H1 (cell line): ENCODE data around the gene PLK3. TPM values are rescaled to one million over a fixed set of nuclear protein-coding genes. Genes with fewer than 3 reads are reported as not detected.

Experiments used
- CTCF ChIA-PET: fragments of 300-600 bp; sonication (Branson Sonifier 250); formaldehyde crosslinking; loops from one replicate; lab custom pipeline; 2021; ENCODE audit not compliant: partially characterized antibody; lab: Charles Lee
- POLR2A ChIA-PET: fragments of 300-600 bp; sonication (Branson Sonifier 250); formaldehyde crosslinking; loops from one replicate; lab custom pipeline; 2021; ENCODE audit warnings: inconsistent platforms; ENCODE audit not compliant: partially characterized antibody; lab: Charles Lee
- DNase-seq, 2 experiments: peaks; one replicate each; pipeline versions ENCODE4 v3.0.0 to v3.0.0-alpha.2; 2010 to 2022; ENCODE audit warnings: low spot score in 2 of 2, low read depth in 1 of 2, mixed read lengths in 1 of 2
- FAIRE-seq: peaks from 2 replicates; lab custom pipeline; 2011; peaks lifted over from hg19 to GRCh38; lab: Jason Lieb, UNC
- H2AFZ ChIP-seq: 2 replicates; pipeline ENCODE4 v1.8.1; 2012; ENCODE audit warnings: low read length, inconsistent platforms
- H2AK5ac ChIP-seq: 2 replicates; pipeline ENCODE4 v1.6.1; 2013; ENCODE audit warnings: low read depth, low read length
- H2BK120ac ChIP-seq: replicated peaks from 2 replicates; pipeline ENCODE3; 2013; ENCODE audit warnings: low read depth, low read length, inconsistent platforms
- H2BK12ac ChIP-seq: 2 replicates; pipeline ENCODE4 v1.6.1; 2013; ENCODE audit warnings: low read depth, low read length
- H2BK15ac ChIP-seq: 2 replicates; pipeline ENCODE4 v1.6.1; 2013; ENCODE audit warnings: low read length
- H2BK20ac ChIP-seq: 2 replicates; pipeline ENCODE4 v1.6.1; 2013; ENCODE audit warnings: low read length
- H2BK5ac ChIP-seq: 2 replicates; pipeline ENCODE4 v1.6.1; 2013; ENCODE audit warnings: low read depth, low read length
- H3K14ac ChIP-seq: 2 replicates; pipeline ENCODE4 v1.6.1; 2013; ENCODE audit warnings: inconsistent platforms; ENCODE audit not compliant: insufficient read length
- H3K18ac ChIP-seq: 2 replicates; pipeline ENCODE4 v1.6.1; 2013; ENCODE audit warnings: low read length; ENCODE audit errors: extremely low read depth
- H3K23ac ChIP-seq: 2 replicates; pipeline ENCODE4 v1.6.1; 2013; ENCODE audit warnings: inconsistent platforms; ENCODE audit not compliant: insufficient read length
- H3K23me2 ChIP-seq: 2 replicates; pipeline ENCODE4 v1.6.1; 2013; ENCODE audit warnings: low read depth, low read length
- H3K27ac ChIP-seq: 2 replicates; pipeline ENCODE4 v1.6.1; 2011; ENCODE audit warnings: low read depth, low read length, inconsistent platforms
- H3K27me3 ChIP-seq, 4 experiments: replicated peaks in 1 of 4; 1 replicate in 1 of 4; 2 replicates in 3 of 4; pipeline versions ENCODE4 v1.6.1 to v1.8.1; 2011 to 2013; ENCODE audit warnings: low read length in 3 of 4, mild to moderate bottlenecking in 3 of 4, inconsistent platforms in 2 of 4, mixed read lengths in 2 of 4, moderate library complexity in 1 of 4; ENCODE audit not compliant: control insufficient read depth in 3 of 4, insufficient read depth in 3 of 4; ENCODE audit errors: extremely low read depth in 1 of 4
- H3K36me3 ChIP-seq, 4 experiments: 2 replicates each; pipeline versions ENCODE4 v1.6.1 to v1.8.1; 2011 to 2013; ENCODE audit warnings: mild to moderate bottlenecking in 4 of 4, low read length in 3 of 4, moderate library complexity in 2 of 4, control low read depth in 1 of 4, inconsistent platforms in 1 of 4; ENCODE audit not compliant: insufficient read depth in 4 of 4, control insufficient read depth in 2 of 4
- H3K4ac ChIP-seq: replicated peaks from 2 replicates; pipeline ENCODE3; 2013; ENCODE audit warnings: low read length, low read depth, mixed read lengths, inconsistent platforms; ENCODE audit not compliant: insufficient read length
- H3K4me1 ChIP-seq, 4 experiments: replicated peaks in 1 of 4; 1 replicate in 1 of 4; 2 replicates in 3 of 4; pipeline versions ENCODE4 v1.6.1 to v1.8.1; 2011 to 2013; ENCODE audit warnings: low read length in 3 of 4, inconsistent platforms in 2 of 4, mixed read lengths in 1 of 4; ENCODE audit not compliant: insufficient read depth in 4 of 4, control insufficient read depth in 3 of 4
- H3K4me2 ChIP-seq, 2 experiments: 2 replicates each; pipeline versions ENCODE4 v1.6.1 to v1.8.1; 2011 to 2013; ENCODE audit warnings: low read depth in 2 of 2, low read length in 2 of 2, control low read depth in 1 of 2, inconsistent platforms in 1 of 2, mild to moderate bottlenecking in 1 of 2; ENCODE audit not compliant: insufficient read depth in 1 of 2
- H3K4me3 ChIP-seq, 4 experiments: fragments of 200-600, 300-600 bp in 1 of 4; sonication (generic), shearing (Covaris generic), sonication (Bioruptor Twin) in 1 of 4; 2 replicates each; pipeline versions ENCODE4 v1.5.1 to v1.8.1; 2011 to 2016; ENCODE audit warnings: low read length in 4 of 4, low read depth in 3 of 4, control low read depth in 2 of 4, inconsistent platforms in 2 of 4, mild to moderate bottlenecking in 2 of 4, mixed read lengths in 1 of 4, moderate library complexity in 1 of 4; ENCODE audit not compliant: insufficient read depth in 2 of 4; ENCODE audit errors: extremely low read depth in 1 of 4
- H3K56ac ChIP-seq: replicated peaks from 2 replicates; pipeline ENCODE3; 2013; ENCODE audit warnings: low read depth, mild to moderate bottlenecking, mixed read lengths, low read length, inconsistent platforms; ENCODE audit not compliant: insufficient read length
- H3K79me1 ChIP-seq: 2 replicates; pipeline ENCODE4 v1.6.1; 2013; ENCODE audit warnings: low read depth, low read length, control low read depth
- H3K79me2 ChIP-seq, 2 experiments: 2 replicates each; pipeline versions ENCODE4 v1.6.1 to v1.8.1; 2012 to 2013; ENCODE audit warnings: low read length in 2 of 2, mild to moderate bottlenecking in 2 of 2, inconsistent platforms in 1 of 2; ENCODE audit not compliant: insufficient read depth in 2 of 2, control insufficient read depth in 1 of 2
- H3K9ac ChIP-seq, 4 experiments: replicated peaks in 1 of 4; 1 replicate in 1 of 4; 2 replicates in 3 of 4; pipeline versions ENCODE4 v1.6.1 to v1.8.1; 2011 to 2013; ENCODE audit warnings: low read depth in 3 of 4, low read length in 3 of 4, control low read depth in 2 of 4, mild to moderate bottlenecking in 2 of 4, moderate library complexity in 2 of 4, inconsistent platforms in 1 of 4; ENCODE audit errors: extremely low read depth in 1 of 4
- H3K9me3 ChIP-seq, 2 experiments: 2 replicates each; pipeline versions ENCODE4 v1.6.1 to v1.8.1; 2012 to 2013; ENCODE audit warnings: mild to moderate bottlenecking in 2 of 2, moderate library complexity in 2 of 2, control low read depth in 1 of 2, inconsistent platforms in 1 of 2, low read depth in 1 of 2, low read length in 1 of 2, mixed read lengths in 1 of 2; ENCODE audit not compliant: insufficient read depth in 2 of 2
- H4K20me1 ChIP-seq, 2 experiments: replicated peaks in 1 of 2; 2 replicates each; pipeline versions ENCODE3 to v1.8.1; 2011 to 2013; ENCODE audit warnings: inconsistent platforms in 2 of 2, low read length in 2 of 2, mild to moderate bottlenecking in 1 of 2; ENCODE audit not compliant: insufficient read depth in 2 of 2, control insufficient read depth in 1 of 2
- H4K5ac ChIP-seq: 2 replicates; pipeline ENCODE4 v1.6.1; 2013; ENCODE audit warnings: low read length, low read depth, mixed read lengths, inconsistent platforms; ENCODE audit not compliant: insufficient read length
- H4K8ac ChIP-seq: 2 replicates; pipeline ENCODE4 v1.8.0; 2013; ENCODE audit warnings: mild to moderate bottlenecking, moderate library complexity, low read length, inconsistent platforms; ENCODE audit not compliant: insufficient read depth; ENCODE audit errors: extremely low read depth
- H4K91ac ChIP-seq: replicated peaks from 2 replicates; pipeline ENCODE3; 2013; ENCODE audit warnings: low read length, mixed read lengths, inconsistent platforms; ENCODE audit not compliant: insufficient read length
- ASH2L ChIP-seq: fragments of 200-600, 300-600 bp; sonication (generic); IDR thresholded peaks from one replicate; pipeline ENCODE4 v1.7.1; 2017; ENCODE audit warnings: low read length
- BACH1 ChIP-seq: IDR thresholded peaks from 2 replicates; pipeline ENCODE4 v1.6.1; 2012; ENCODE audit warnings: low read length, improper control_type of control experiment
- CHD2 ChIP-seq: IDR thresholded peaks from 2 replicates; pipeline ENCODE4 v1.6.1; 2012; ENCODE audit warnings: low read length, improper control_type of control experiment
- CTBP2 ChIP-seq: IDR thresholded peaks from 2 replicates; pipeline ENCODE4 v1.7.0; 2011; ENCODE audit warnings: borderline replicate concordance, mild to moderate bottlenecking, moderate library complexity, mixed read lengths, low read length; ENCODE audit not compliant: insufficient read depth, insufficient read length
- FOSL1 ChIP-seq: IDR thresholded peaks from 2 replicates; pipeline ENCODE4 v1.6.1; 2011; ENCODE audit warnings: mild to moderate bottlenecking, low read depth, low read length, moderate library complexity; ENCODE audit not compliant: insufficient read depth
- JUN ChIP-seq: IDR thresholded peaks from 2 replicates; pipeline ENCODE4 v1.6.1; 2011; ENCODE audit warnings: low read depth, mild to moderate bottlenecking, improper control_type of control experiment, low read length
- MAX ChIP-seq: IDR thresholded peaks from 2 replicates; pipeline ENCODE4 v1.6.1; 2012; ENCODE audit warnings: inconsistent platforms
- POLR2AphosphoS5 ChIP-seq: IDR thresholded peaks from 2 replicates; pipeline ENCODE4 v1.6.1; 2011; ENCODE audit warnings: low read depth, low read length
- RBBP5 ChIP-seq: IDR thresholded peaks from 2 replicates; pipeline ENCODE4 v1.7.1; 2012; ENCODE audit warnings: low read depth, mild to moderate bottlenecking, inconsistent platforms, low read length, moderate library complexity, borderline replicate concordance
- RNF2 ChIP-seq: fragments of 200-900, 300-1000 bp; sonication (generic); IDR thresholded peaks from 2 replicates; pipeline ENCODE4 v1.7.1; 2016; ENCODE audit warnings: borderline replicate concordance, low read depth, mild to moderate bottlenecking, antibody characterized with exemption, low read length; ENCODE audit not compliant: poor library complexity, severe bottlenecking; ENCODE audit errors: missing control alignments
- WGBS, 2 experiments: shearing (Covaris generic) in 1 of 2; methylation state at CpG; one replicate each; pipeline versions ENCODE4 v1.1.6 to v1.1.7; 2013 to 2015; ENCODE audit warnings: low lambda C conversion rate in 2 of 2, mixed read lengths in 2 of 2, inconsistent platforms in 1 of 2, low coverage in 1 of 2, missing lambda C conversion rate in 1 of 2; ENCODE audit not compliant: insufficient replicate concordance in 2 of 2, insufficient coverage in 1 of 2, insufficient read length in 1 of 2; ENCODE audit errors: extremely low coverage in 1 of 2, missing lambda C conversion rate in 1 of 2; 5-methylcytosine and 5-hydroxymethylcytosine counted together
- polyA plus RNA-seq, 7 experiments: library from polyadenylated mRNA; depleted of rRNA in 3 of 7; stranded (reverse) in 5 of 7; unstranded in 2 of 7; fragments of >200 nt in 5 of 7; fragments of 200-250 nt in 2 of 7; gene quantifications; 1 replicate in 5 of 7; 2 replicates in 1 of 7; 4 replicates in 1 of 7; pipeline versions ENCODE4 v1.2.1 to v1.2.3, GENCODE V29; 2011 to 2013; ENCODE audit warnings: missing spikeins in 2 of 7, mixed read lengths in 2 of 7
- total RNA-seq: library from RNA; stranded (reverse); fragmentation: NEBNext Ultra II Directional; extraction: Animal tissue kit (Norgen Biotek cat#: 25700); gene quantifications from 2 replicates; pipeline ENCODE4 v1.2.1, GENCODE V29; 2021

PLK3 gene
- total and polyA plus RNA-seq, 2 of the 8 experiments (the other 6 are each of a cell fraction or from before 2014, with no cell fraction given) = 7.9 to 12.3 TPM

GRCh38 chr1:44788120-44788860 lies 11.9 kb upstream of the PLK3 start, which contains the start of gene BEST4:
BEST4 (minus strand) TSS chr1:44788170; CDS start chr1:44787705, 465 bp downstream.
- H2BK12ac ChIP-seq = peak within 1 kb of the TSS; percentile 56; the same call in 1 of the 2 replicates
- no peaks in the 10 kb centered on the region for H4K20me1 ChIP-seq
- no peak for DNase-seq
- peaks cover 6% of the 10 kb centered on the region; the same call in 1 of the 2 replicates for H3K23me2 ChIP-seq
- no peaks in the 10 kb centered on the region for H3K9me3 ChIP-seq
- H2AFZ ChIP-seq = no peak within 1 kb of the TSS
- H2BK120ac ChIP-seq = no peak within 1 kb of the TSS
- no peak within 1 kb of the TSS for H4K91ac ChIP-seq
- no peak within 1 kb of the TSS for H3K4me3 ChIP-seq
- H2BK20ac ChIP-seq = no peak within 1 kb of the TSS
- H3K4ac ChIP-seq = peak within 1 kb of the TSS; percentile 71
- H3K79me1 ChIP-seq = 0 out of 2 replicates have a peak, but pooled peaks cover 2% of the 10 kb centered on the region
- H3K4me1 ChIP-seq = peaks cover 4 to 22% (median 16%) of the 10 kb centered on the region in 4 experiments
- H3K23ac ChIP-seq = no peak within 1 kb of the TSS
- peak within 1 kb of the TSS in 1 of 2 experiments; percentile 64; a peak in 1 of 4 replicates for H3K4me2 ChIP-seq
- 93% methylated on average over 9 of the region's 9 CpGs; no CpG with 5 or more reads in 1 of the 2 experiments for WGBS, 2 experiments
- H4K8ac ChIP-seq = no peak within 1 kb of the TSS; the same call in 1 of the 2 replicates
- peak within 1 kb of the TSS; percentile 99 for H2BK15ac ChIP-seq
- no peaks in the 10 kb centered on the region for H3K36me3 ChIP-seq
- H3K79me2 ChIP-seq = no peaks in the 10 kb centered on the region
- peaks cover 0 to 7% (median 2%) of the 10 kb centered on the region in 4 experiments; a peak in 3 of 7 replicates for H3K27me3 ChIP-seq
- POLR2A ChIA-PET = interaction anchor here (0.6 to 23.6 kb wide), 11 partner anchors 8 to 733 kb away, joined by 3 to 428 read pairs (median 5); partner anchors contain the start of genes BTBD19, DYNLT4, PLK3 and RNU5D-1
- no peak within 1 kb of the TSS for H2AK5ac ChIP-seq
- no peak within 1 kb of the TSS for H3K18ac ChIP-seq
- no peak within 1 kb of the TSS for H3K9ac ChIP-seq
- no peak within 1 kb of the TSS; the same call in 1 of the 2 replicates for H2BK5ac ChIP-seq
- no peak within 1 kb of the TSS for H4K5ac ChIP-seq
- no peak within 1 kb of the TSS for H3K27ac ChIP-seq
- CTCF ChIA-PET = interaction anchor here (1.0 to 10.4 kb wide), 11 partner anchors 9 to 512 kb away, joined by 3 to 67 read pairs (median 11); partner anchors contain the start of genes BTBD19, DYNLT4, PLK3 and RNU5D-1
- FAIRE-seq = no peak
- H3K56ac ChIP-seq = no peak within 1 kb of the TSS
- no peak within 1 kb of the TSS for H3K14ac ChIP-seq
- TF ChIP-seq JUN (no peak), POLR2AphosphoS5 (no peak), RNF2 (no peak), CHD2 (no peak), CTBP2 (no peak), RBBP5 (no peak), BACH1 (no peak), MAX (no peak), ASH2L (no peak), FOSL1 (no peak)
